ENCODE results near the gene DOCK10.

The DOCK10 gene

GRCh38 chr2:224843141-224843540, 199.1 kb downstream of the DOCK10 start:
- no peak for DNase-seq (ENCODE audit: low read depth)
- H3K4me3 ChIP-seq (ENCODE audit: low read depth, low read length), result no peak overlapping the region
- TF ChIP-seq CTCF (IDR thresholded peaks at IDR 0.05; ENCODE audit: insufficient read depth, low read depth, low read length, missing control alignments), result no peak

- no peak for DNase-seq (ENCODE audit: low read depth)
- no peak overlapping the region for H3K4me3 ChIP-seq (ENCODE audit: low read depth, low read length)
- TF ChIP-seq CTCF (IDR thresholded peaks at IDR 0.05; ENCODE audit: insufficient read depth, low read depth, low read length, missing control alignments), result no peak
Measured at GRCh38 chr2:224841910-224842309, 200.4 kb downstream of the DOCK10 start.

GRCh38 chr2:224838335-224838734, 203.9 kb downstream of the DOCK10 start:
- no peak for TF ChIP-seq CTCF (IDR thresholded peaks at IDR 0.05; ENCODE audit: insufficient read depth, low read depth, low read length, missing control alignments)
- no peak for DNase-seq (ENCODE audit: low read depth)
- no peak overlapping the region for H3K4me3 ChIP-seq (ENCODE audit: low read depth, low read length)

- no peak for DNase-seq (ENCODE audit: low read depth)
- no peak for TF ChIP-seq CTCF (IDR thresholded peaks at IDR 0.05; ENCODE audit: insufficient read depth, low read depth, low read length, missing control alignments)
- no peak overlapping the region for H3K4me3 ChIP-seq (ENCODE audit: low read depth, low read length)
Measured at GRCh38 chr2:224837558-224837957, 204.7 kb downstream of the DOCK10 start.

- DNase-seq (ENCODE audit: low read depth), result no peak
- TF ChIP-seq CTCF (IDR thresholded peaks at IDR 0.05; ENCODE audit: insufficient read depth, low read depth, low read length, missing control alignments), result no peak
- H3K4me3 ChIP-seq (ENCODE audit: low read depth, low read length), result no peak overlapping the region
Measured at GRCh38 chr2:224837066-224837465, 205.2 kb downstream of the DOCK10 start.

GRCh38 chr2:224836263-224836662, 206.0 kb downstream of the DOCK10 start:
- DNase-seq (ENCODE audit: low read depth), result no peak
- no peak for TF ChIP-seq CTCF (IDR thresholded peaks at IDR 0.05; ENCODE audit: insufficient read depth, low read depth, low read length, missing control alignments)
- no peak overlapping the region for H3K4me3 ChIP-seq (ENCODE audit: low read depth, low read length)

GRCh38 chr2:224835405-224835804, 206.9 kb downstream of the DOCK10 start:
- H3K4me3 ChIP-seq (ENCODE audit: low read depth, low read length), result no peak overlapping the region
- no peak for TF ChIP-seq CTCF (IDR thresholded peaks at IDR 0.05; ENCODE audit: insufficient read depth, low read depth, low read length, missing control alignments)
- no peak for DNase-seq (ENCODE audit: low read depth)
